Esophagus squamous epithelium (tissue), 4 donors: ENCODE measurements around the gene DOCK1.

Experiments
- POLR2A ChIP-seq, 4 donors: fragments of 450-650 bp; IDR thresholded peaks; one replicate each; pipeline ENCODE4 v1.6.1; 2017; ENCODE audit warnings: antibody characterized with exemption in 4 of 4, mild to moderate bottlenecking in 4 of 4, moderate library complexity in 3 of 4
- TF ChIP-seq, protein P1 (sequence below), 6 experiments: fragments of 450-650 bp in 4 of 6; fragments of 200-600 bp in 2 of 6; sonication (generic) in 2 of 6; IDR thresholded peaks; one replicate each; pipeline ENCODE4 v1.5.1; 2016 to 2019; ENCODE audit warnings: antibody characterized with exemption in 6 of 6, mild to moderate bottlenecking in 4 of 6, moderate library complexity in 4 of 6

DNA sequence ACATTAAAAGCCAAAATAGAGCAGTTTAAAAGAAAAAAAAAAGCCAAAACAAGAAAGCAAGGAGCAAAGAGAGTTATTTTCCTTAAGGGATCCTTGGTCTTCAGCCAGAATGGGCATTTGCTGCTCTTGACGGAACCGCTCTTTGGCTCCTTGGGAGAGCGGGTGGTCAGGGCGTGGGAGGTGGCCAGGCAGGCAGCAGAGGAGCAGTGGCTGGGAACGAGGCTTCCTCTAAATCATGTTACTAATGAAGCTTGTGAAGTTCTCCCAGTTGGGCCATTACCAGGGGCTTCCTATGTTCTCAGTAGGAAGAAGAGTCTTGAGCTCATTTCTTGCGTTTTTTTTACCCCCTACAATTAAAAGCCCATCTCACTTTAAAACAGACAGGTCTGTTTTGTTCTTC lies 116.6 kb downstream of the DOCK1 start:
- TF ChIP-seq, protein P1, sequence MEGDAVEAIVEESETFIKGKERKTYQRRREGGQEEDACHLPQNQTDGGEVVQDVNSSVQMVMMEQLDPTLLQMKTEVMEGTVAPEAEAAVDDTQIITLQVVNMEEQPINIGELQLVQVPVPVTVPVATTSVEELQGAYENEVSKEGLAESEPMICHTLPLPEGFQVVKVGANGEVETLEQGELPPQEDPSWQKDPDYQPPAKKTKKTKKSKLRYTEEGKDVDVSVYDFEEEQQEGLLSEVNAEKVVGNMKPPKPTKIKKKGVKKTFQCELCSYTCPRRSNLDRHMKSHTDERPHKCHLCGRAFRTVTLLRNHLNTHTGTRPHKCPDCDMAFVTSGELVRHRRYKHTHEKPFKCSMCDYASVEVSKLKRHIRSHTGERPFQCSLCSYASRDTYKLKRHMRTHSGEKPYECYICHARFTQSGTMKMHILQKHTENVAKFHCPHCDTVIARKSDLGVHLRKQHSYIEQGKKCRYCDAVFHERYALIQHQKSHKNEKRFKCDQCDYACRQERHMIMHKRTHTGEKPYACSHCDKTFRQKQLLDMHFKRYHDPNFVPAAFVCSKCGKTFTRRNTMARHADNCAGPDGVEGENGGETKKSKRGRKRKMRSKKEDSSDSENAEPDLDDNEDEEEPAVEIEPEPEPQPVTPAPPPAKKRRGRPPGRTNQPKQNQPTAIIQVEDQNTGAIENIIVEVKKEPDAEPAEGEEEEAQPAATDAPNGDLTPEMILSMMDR (IDR thresholded peaks at IDR 0.05): no peak
- TF ChIP-seq POLR2A (IDR thresholded peaks at IDR 0.05): no peak
